ENCODE measurements around the gene KCNE2. TPM values are rescaled to one million over a fixed set of nuclear protein-coding genes. Genes with fewer than 3 reads are reported as not detected.

The KCNE2 gene
- total and polyA plus RNA-seq, 8 donors: not detected

- FAIRE-seq: no peak
- Histone ChIP-seq H3K36me3 (no peaks in the 10 kb centered on the region), H3K4me1 (no peaks in the 10 kb centered on the region), H3K4me3 (no peak overlapping the region), H3K27me3 (no peaks in the 10 kb centered on the region), H3K9me3 (no peaks in the 10 kb centered on the region), H3K27ac (no peak overlapping the region)
- no peak for DNase-seq
- no peak for TF ChIP-seq CTCF (IDR thresholded peaks at IDR 0.05)
- no peak for ATAC-seq
- intact Hi-C loops (cut with DNase I): no loop called here
- 86 to 91% methylated on average over 6 of the region's 6 CpGs for WGBS, 2 donors
Measured at GRCh38 chr21:34332347-34332746, 31.5 kb upstream of the KCNE2 start.

- H3K27ac ChIP-seq: no peak overlapping the region
- no peak for FAIRE-seq
Measured at GRCh38 chr21:34333121-34333739, 30.6 kb upstream of the KCNE2 start.

GRCh38 chr21:34335316-34335715 lies 28.5 kb upstream of the KCNE2 start:
- Histone ChIP-seq H3K36me3 (no peaks in the 10 kb centered on the region), H3K4me1 (no peaks in the 10 kb centered on the region), H3K27ac (no peak overlapping the region), H3K9me3 (no peaks in the 10 kb centered on the region), H3K27me3 (no peaks in the 10 kb centered on the region), H3K4me3 (no peak overlapping the region)
- no peak for TF ChIP-seq CTCF (IDR thresholded peaks at IDR 0.05)
- no peak for FAIRE-seq
- no peak for ATAC-seq
- WGBS, 2 donors: 56 to 64% methylated on average over 6 of the region's 6 CpGs
- no peak for DNase-seq
- intact Hi-C loops (cut with DNase I): no loop called here

More at GRCh38 chr21:34333121-34333739, 30.6 kb upstream of the KCNE2 start:
- no peak for TF ChIP-seq CTCF (IDR thresholded peaks at IDR 0.05)
- H3K9me3 ChIP-seq: no peaks in the 10 kb centered on the region
- H3K4me3 ChIP-seq: no peak overlapping the region
- intact Hi-C loops (cut with DNase I): no loop called here
- ATAC-seq (no peak), DNase-seq (no peak)
- 80 to 81% methylated on average over 13 of the region's 13 CpGs for WGBS, 2 donors
- no peaks in the 10 kb centered on the region for H3K27me3 ChIP-seq
- no peaks in the 10 kb centered on the region for H3K4me1 ChIP-seq
- no peaks in the 10 kb centered on the region for H3K36me3 ChIP-seq

GRCh38 chr21:34336245-34336644 lies 27.6 kb upstream of the KCNE2 start:
- H3K4me1 ChIP-seq: no peaks in the 10 kb centered on the region
- no peaks in the 10 kb centered on the region for H3K27me3 ChIP-seq
- no peak for TF ChIP-seq CTCF (IDR thresholded peaks at IDR 0.05)
- H3K27ac ChIP-seq: no peak overlapping the region
- intact Hi-C loops (cut with DNase I): no loop called here
- H3K36me3 ChIP-seq: no peaks in the 10 kb centered on the region
- no peak overlapping the region for H3K4me3 ChIP-seq
- no peaks in the 10 kb centered on the region for H3K9me3 ChIP-seq
- no peak for FAIRE-seq
- DNase-seq: no peak
- ATAC-seq: no peak
- 62 to 64% methylated on average over 5 of the region's 5 CpGs for WGBS, 2 donors

- H3K27ac ChIP-seq: no peak overlapping the region
- intact Hi-C loops (cut with DNase I): no loop called here
- H3K27me3 ChIP-seq: no peaks in the 10 kb centered on the region
- ATAC-seq: peak in 2 of 4 donors; percentile 35 to 37
- no peak for FAIRE-seq
- DNase-seq: no peak
- H3K36me3 ChIP-seq: no peaks in the 10 kb centered on the region
- TF ChIP-seq CTCF (IDR thresholded peaks at IDR 0.05): no peak
- H3K9me3 ChIP-seq: no peaks in the 10 kb centered on the region
- no peaks in the 10 kb centered on the region for H3K4me1 ChIP-seq
- WGBS, 2 donors: 59 to 64% methylated on average over 13 of the region's 13 CpGs
- H3K4me3 ChIP-seq: no peak overlapping the region
Measured at GRCh38 chr21:34336756-34337391, 26.9 kb upstream of the KCNE2 start.
